Effector memory CD4-positive, alpha-beta T cell (primary cell): ENCODE results near the gene VANGL1.

ENCODE experiments used
- DNase-seq, 3 donors: peaks; one replicate each; pipeline ENCODE4 v3.0.0-alpha.2; 2020
- H3K27ac ChIP-seq: 2 replicates; pipeline ENCODE4 v1.7.0; 2013; ENCODE audit warnings: mild to moderate bottlenecking, low read length, moderate library complexity; ENCODE audit not compliant: insufficient read depth, poor library complexity, severe bottlenecking
- H3K27me3 ChIP-seq: replicated peaks from 2 replicates; pipeline ENCODE4 v1.7.0; 2013; ENCODE audit warnings: mild to moderate bottlenecking, low read length; ENCODE audit not compliant: insufficient read depth, control insufficient read depth, poor library complexity, severe bottlenecking
- H3K36me3 ChIP-seq: 2 replicates; pipeline ENCODE4 v1.7.0; 2013; ENCODE audit warnings: mild to moderate bottlenecking, low read length, moderate library complexity; ENCODE audit not compliant: control insufficient read depth, insufficient read depth
- H3K4me1 ChIP-seq: 2 replicates; pipeline ENCODE4 v1.7.0; 2013; ENCODE audit warnings: low read length, mild to moderate bottlenecking; ENCODE audit not compliant: control insufficient read depth, insufficient read depth, poor library complexity, severe bottlenecking
- H3K4me3 ChIP-seq: 2 replicates; pipeline ENCODE4 v1.7.0; 2013; ENCODE audit warnings: low read length, low read depth, mild to moderate bottlenecking; ENCODE audit not compliant: insufficient read depth, poor library complexity, severe bottlenecking
- H3K9me3 ChIP-seq: 2 replicates; pipeline ENCODE4 v1.7.0; 2013; ENCODE audit warnings: mild to moderate bottlenecking, low read length, moderate library complexity; ENCODE audit not compliant: control insufficient read depth

Gene VANGL1

DNA sequence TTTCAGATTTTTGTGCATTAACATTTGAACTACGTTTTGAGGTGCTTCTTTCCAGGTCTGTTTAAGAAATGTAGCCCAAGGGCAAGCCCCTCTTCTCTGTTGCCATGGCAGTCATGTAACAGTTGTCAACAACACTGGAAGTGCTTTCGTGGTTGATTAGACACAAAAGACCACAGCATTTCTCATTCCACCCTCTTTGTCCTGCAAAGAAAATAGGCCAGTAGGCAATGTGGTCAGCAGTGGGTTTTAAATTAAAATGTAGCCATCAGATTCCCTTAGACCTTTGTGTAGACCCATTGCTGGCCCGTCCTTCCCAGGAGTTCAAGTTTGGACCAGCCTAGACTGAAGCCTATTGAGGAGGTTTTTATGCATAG, 35.4 kb downstream of the VANGL1 start:
- Histone ChIP-seq H3K4me1 (no peaks in the 10 kb centered on the region), H3K9me3 (no peaks in the 10 kb centered on the region)
- DNase-seq = no peak

GRCh38 chr1:115677565-115677964, 35.8 kb downstream of the VANGL1 start:
- no peak overlapping the region for H3K4me3 ChIP-seq
- H3K27me3 ChIP-seq = no peaks in the 10 kb centered on the region
- no peaks in the 10 kb centered on the region for H3K4me1 ChIP-seq
- H3K27ac ChIP-seq = no peak overlapping the region
- no peak for DNase-seq
- H3K9me3 ChIP-seq = no peaks in the 10 kb centered on the region
- no peaks in the 10 kb centered on the region for H3K36me3 ChIP-seq

More for the DNA sequence above, 35.4 kb downstream of the VANGL1 start:
- Histone ChIP-seq H3K27ac (no peak overlapping the region), H3K27me3 (no peaks in the 10 kb centered on the region), H3K4me3 (no peak overlapping the region), H3K36me3 (no peaks in the 10 kb centered on the region)

GRCh38 chr1:115678141-115678540, 36.4 kb downstream of the VANGL1 start:
- H3K27ac ChIP-seq = no peak overlapping the region
- H3K4me1 ChIP-seq = no peaks in the 10 kb centered on the region
- H3K36me3 ChIP-seq = no peaks in the 10 kb centered on the region
- no peaks in the 10 kb centered on the region for H3K27me3 ChIP-seq
- H3K9me3 ChIP-seq = no peaks in the 10 kb centered on the region
- H3K4me3 ChIP-seq = no peak overlapping the region
- DNase-seq = no peak

DNA sequence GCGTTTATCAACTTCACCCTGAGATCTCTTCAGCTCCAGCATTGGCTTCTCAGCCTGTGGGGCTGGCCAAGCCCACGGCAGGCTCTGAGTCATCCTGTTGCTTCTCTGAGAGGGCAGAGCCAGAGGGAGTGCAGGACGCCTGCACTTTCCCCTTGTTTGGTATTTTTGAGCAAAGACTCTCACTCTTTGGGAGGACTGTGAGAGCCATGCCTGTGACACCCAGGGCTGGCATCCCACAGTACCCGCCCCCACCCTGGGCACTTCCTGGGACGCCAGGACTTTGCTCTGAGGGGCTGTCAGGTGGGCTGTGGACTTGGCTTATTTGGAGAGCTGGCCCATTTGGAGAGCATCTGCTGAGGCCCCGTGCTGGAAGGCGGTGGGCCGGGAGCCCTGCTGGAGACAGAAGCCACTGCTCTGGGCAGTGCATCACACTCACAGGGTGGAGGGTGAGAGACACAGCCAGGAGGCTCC, 37.4 kb downstream of the VANGL1 start:
- Histone ChIP-seq H3K4me1 (no peaks in the 10 kb centered on the region), H3K4me3 (no peak overlapping the region), H3K9me3 (no peaks in the 10 kb centered on the region), H3K27ac (no peak overlapping the region), H3K27me3 (no peaks in the 10 kb centered on the region), H3K36me3 (no peaks in the 10 kb centered on the region)
- no peak for DNase-seq

GRCh38 chr1:115680730-115681111, 39.0 kb downstream of the VANGL1 start:
- DNase-seq = no peak
- H3K4me1 ChIP-seq = no peaks in the 10 kb centered on the region

DNA sequence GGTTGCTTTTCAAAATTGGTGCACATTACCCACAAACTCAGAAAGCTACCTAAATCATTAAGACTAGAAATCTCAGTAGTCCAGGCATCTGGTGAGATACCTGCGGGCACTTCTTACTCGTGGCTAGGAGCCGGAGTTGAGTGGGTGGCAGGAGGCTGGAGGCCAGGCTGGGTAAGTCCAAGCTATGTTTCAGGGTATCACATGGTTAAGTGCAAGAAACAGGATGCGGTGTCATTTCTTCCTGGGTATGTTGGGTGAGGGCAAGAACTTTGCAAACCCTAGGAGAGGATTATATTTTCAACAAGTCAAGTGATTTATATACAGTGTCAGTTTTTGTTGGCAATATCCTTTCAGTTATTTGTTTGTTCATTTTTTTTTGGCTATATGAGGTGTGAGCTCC, 41.0 kb downstream of the VANGL1 start:
- no peaks in the 10 kb centered on the region for H3K4me1 ChIP-seq

More at GRCh38 chr1:115680730-115681111, 39.0 kb downstream of the VANGL1 start:
- no peak overlapping the region for H3K4me3 ChIP-seq
- H3K27me3 ChIP-seq = no peaks in the 10 kb centered on the region
- no peaks in the 10 kb centered on the region for H3K36me3 ChIP-seq
- no peaks in the 10 kb centered on the region for H3K9me3 ChIP-seq
- H3K27ac ChIP-seq = no peak overlapping the region

GRCh38 chr1:115685029-115685705, 43.4 kb downstream of the VANGL1 start:
- no peaks in the 10 kb centered on the region for H3K36me3 ChIP-seq
- no peaks in the 10 kb centered on the region for H3K4me1 ChIP-seq
- DNase-seq = no peak
- no peak overlapping the region for H3K27ac ChIP-seq
- no peaks in the 10 kb centered on the region for H3K9me3 ChIP-seq
- H3K27me3 ChIP-seq = no peaks in the 10 kb centered on the region
- H3K4me3 ChIP-seq = no peak overlapping the region

More for the DNA sequence above, 41.0 kb downstream of the VANGL1 start:
- H3K27ac ChIP-seq = no peak overlapping the region
- no peak for DNase-seq
- no peaks in the 10 kb centered on the region for H3K27me3 ChIP-seq
- H3K4me3 ChIP-seq = no peak overlapping the region
- H3K9me3 ChIP-seq = no peaks in the 10 kb centered on the region
- no peaks in the 10 kb centered on the region for H3K36me3 ChIP-seq

DNA sequence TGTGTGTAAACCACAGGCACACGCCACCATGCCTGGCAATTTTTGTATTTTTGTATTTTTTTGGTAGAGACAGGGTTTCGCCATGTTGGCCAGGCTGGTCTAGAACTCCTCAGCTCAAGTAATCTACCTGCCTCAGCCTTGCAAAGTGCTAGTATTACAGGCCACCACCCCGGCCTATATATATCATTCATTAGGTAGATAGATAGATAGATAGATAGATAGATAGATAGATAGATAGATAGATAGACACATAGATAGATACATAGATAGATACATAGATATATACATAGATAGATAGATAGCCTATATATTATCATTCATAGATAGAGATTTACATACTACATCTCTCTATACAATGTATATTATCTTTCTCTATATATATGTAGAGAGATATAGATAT, 46.0 kb downstream of the VANGL1 start:
- H3K4me3 ChIP-seq = no peak overlapping the region
- H3K4me1 ChIP-seq = no peaks in the 10 kb centered on the region
- H3K9me3 ChIP-seq = no peaks in the 10 kb centered on the region
- no peak for DNase-seq
- H3K27ac ChIP-seq = no peak overlapping the region
- no peaks in the 10 kb centered on the region for H3K27me3 ChIP-seq
- no peaks in the 10 kb centered on the region for H3K36me3 ChIP-seq

DNA sequence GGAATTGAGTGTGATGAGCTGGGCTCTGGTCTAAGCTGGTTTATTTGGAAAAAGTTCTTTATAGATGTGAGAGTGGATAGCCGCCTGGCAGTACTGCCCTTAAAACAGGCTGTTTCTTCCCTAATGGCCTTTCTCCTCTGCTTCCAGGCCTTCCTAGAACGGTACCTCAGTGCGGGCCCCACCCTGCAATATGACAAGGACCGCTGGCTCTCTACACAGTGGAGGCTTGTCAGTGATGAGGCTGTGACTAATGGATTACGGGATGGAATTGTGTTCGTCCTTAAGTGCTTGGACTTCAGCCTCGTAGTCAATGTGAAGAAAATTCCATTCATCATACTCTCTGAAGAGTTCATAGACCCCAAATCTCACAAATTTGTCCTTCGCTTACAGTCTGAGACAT, 49.2 kb downstream of the VANGL1 start:
- Histone ChIP-seq H3K27ac (no peak overlapping the region), H3K27me3 (no peaks in the 10 kb centered on the region), H3K9me3 (no peaks in the 10 kb centered on the region), H3K36me3 (no peaks in the 10 kb centered on the region), H3K4me1 (no peaks in the 10 kb centered on the region), H3K4me3 (no peak overlapping the region)
- no peak for DNase-seq

GRCh38 chr1:115692224-115692623, 50.5 kb downstream of the VANGL1 start:
- Histone ChIP-seq H3K27me3 (no peaks in the 10 kb centered on the region), H3K36me3 (no peaks in the 10 kb centered on the region), H3K4me3 (no peak overlapping the region), H3K27ac (no peak overlapping the region), H3K9me3 (no peaks in the 10 kb centered on the region), H3K4me1 (no peaks in the 10 kb centered on the region)
- DNase-seq = no peak
